SU-DHL-6 (cell line): ENCODE measurements around the gene NCBP1.

Source experiments
- H2AFZ ChIP-seq: fragments of 200-600 bp; sonication (generic); 2 replicates; pipeline ENCODE4 v1.6.1; 2014; ENCODE audit warnings: low read depth, mild to moderate bottlenecking, moderate library complexity, mixed read lengths, antibody characterized with exemption, low read length; ENCODE audit not compliant: severe bottlenecking
- H3F3A ChIP-seq: fragments of 200-600 bp; shearing (Covaris generic); 2 replicates; pipeline ENCODE4 v1.6.0; 2016; ENCODE audit warnings: antibody characterized with exemption, mild to moderate bottlenecking; ENCODE audit not compliant: insufficient read depth
- H3K27ac ChIP-seq: fragments of 200-600 bp; sonication (generic); 2 replicates; pipeline ENCODE4 v1.5.1; 2016; ENCODE audit warnings: low read depth, mild to moderate bottlenecking, low read length, moderate library complexity, mixed read lengths
- H3K27me3 ChIP-seq: fragments of 200-600 bp; sonication (generic), shearing (Covaris generic); 2 replicates; pipeline ENCODE4 v1.6.0; 2014; ENCODE audit warnings: mild to moderate bottlenecking, low read length
- H3K36me3 ChIP-seq: fragments of 200-600 bp; sonication (generic); 2 replicates; pipeline ENCODE4 v1.6.1; 2014; ENCODE audit warnings: mild to moderate bottlenecking, low read length, mixed read lengths
- H3K4me2 ChIP-seq: fragments of 300-600, 200-600 bp; shearing (Covaris generic), sonication (generic); 2 replicates; pipeline ENCODE4 v1.6.0; 2014; ENCODE audit warnings: low read length, low read depth, mild to moderate bottlenecking; ENCODE audit not compliant: poor library complexity, severe bottlenecking
- H3K4me3 ChIP-seq: fragments of 200-600 bp; sonication (generic); 2 replicates; pipeline ENCODE4 v1.5.1; 2014; ENCODE audit warnings: antibody characterized with exemption, low read length, mild to moderate bottlenecking, mixed read lengths; ENCODE audit not compliant: insufficient read depth, poor library complexity, severe bottlenecking
- H3K79me2 ChIP-seq: fragments of 200-600 bp; sonication (generic); 2 replicates; pipeline ENCODE4 v1.6.1; 2014; ENCODE audit warnings: mild to moderate bottlenecking, low read length, moderate library complexity; ENCODE audit not compliant: insufficient read depth
- H3K9ac ChIP-seq: fragments of 200-600 bp; sonication (generic); 2 replicates; pipeline ENCODE4 v1.7.0; 2014; ENCODE audit warnings: mild to moderate bottlenecking, low read length
- H3K9me2 ChIP-seq: fragments of 200-600 bp; sonication (generic); replicated peaks from 2 replicates; pipeline ENCODE4 v1.6.1; 2014; ENCODE audit warnings: low read length; ENCODE audit not compliant: insufficient read depth
- H3K9me3 ChIP-seq: fragments of 200-600 bp; sonication (generic); 2 replicates; pipeline ENCODE4 v1.6.1; 2014; ENCODE audit warnings: low read length, mixed read lengths; ENCODE audit not compliant: insufficient read depth
- H4K20me1 ChIP-seq: fragments of 200-600 bp; sonication (generic); 2 replicates; pipeline ENCODE4 v1.6.1; 2014; ENCODE audit warnings: low read depth, mild to moderate bottlenecking, antibody characterized with exemption, low read length, moderate library complexity, mixed read lengths
- EZH2phosphoT487 ChIP-seq: fragments of 200-600 bp; sonication (generic), shearing (Covaris generic); conservative IDR thresholded peaks from 2 replicates; pipeline ENCODE4 v1.6.1; 2018; ENCODE audit warnings: mild to moderate bottlenecking, antibody characterized with exemption, low read length, moderate library complexity, mixed read lengths
- TF ChIP-seq, protein P1 (sequence below): fragments of 200-600 bp; sonication (generic); IDR thresholded peaks from one replicate; pipeline ENCODE4 v1.5.1; 2017; ENCODE audit warnings: antibody characterized with exemption, mild to moderate bottlenecking, low read length, moderate library complexity; ENCODE audit not compliant: insufficient read depth, poor library complexity, severe bottlenecking

Gene NCBP1

GRCh38 chr9:97658707-97659106 is 25.1 kb downstream of the NCBP1 start:
- no peak overlapping the region for H2AFZ ChIP-seq
- TF ChIP-seq EZH2phosphoT487 = no peak
- TF ChIP-seq, protein P1, sequence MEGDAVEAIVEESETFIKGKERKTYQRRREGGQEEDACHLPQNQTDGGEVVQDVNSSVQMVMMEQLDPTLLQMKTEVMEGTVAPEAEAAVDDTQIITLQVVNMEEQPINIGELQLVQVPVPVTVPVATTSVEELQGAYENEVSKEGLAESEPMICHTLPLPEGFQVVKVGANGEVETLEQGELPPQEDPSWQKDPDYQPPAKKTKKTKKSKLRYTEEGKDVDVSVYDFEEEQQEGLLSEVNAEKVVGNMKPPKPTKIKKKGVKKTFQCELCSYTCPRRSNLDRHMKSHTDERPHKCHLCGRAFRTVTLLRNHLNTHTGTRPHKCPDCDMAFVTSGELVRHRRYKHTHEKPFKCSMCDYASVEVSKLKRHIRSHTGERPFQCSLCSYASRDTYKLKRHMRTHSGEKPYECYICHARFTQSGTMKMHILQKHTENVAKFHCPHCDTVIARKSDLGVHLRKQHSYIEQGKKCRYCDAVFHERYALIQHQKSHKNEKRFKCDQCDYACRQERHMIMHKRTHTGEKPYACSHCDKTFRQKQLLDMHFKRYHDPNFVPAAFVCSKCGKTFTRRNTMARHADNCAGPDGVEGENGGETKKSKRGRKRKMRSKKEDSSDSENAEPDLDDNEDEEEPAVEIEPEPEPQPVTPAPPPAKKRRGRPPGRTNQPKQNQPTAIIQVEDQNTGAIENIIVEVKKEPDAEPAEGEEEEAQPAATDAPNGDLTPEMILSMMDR = no peak
- H3K36me3 ChIP-seq = peaks cover 72% of the 10 kb centered on the region

DNA sequence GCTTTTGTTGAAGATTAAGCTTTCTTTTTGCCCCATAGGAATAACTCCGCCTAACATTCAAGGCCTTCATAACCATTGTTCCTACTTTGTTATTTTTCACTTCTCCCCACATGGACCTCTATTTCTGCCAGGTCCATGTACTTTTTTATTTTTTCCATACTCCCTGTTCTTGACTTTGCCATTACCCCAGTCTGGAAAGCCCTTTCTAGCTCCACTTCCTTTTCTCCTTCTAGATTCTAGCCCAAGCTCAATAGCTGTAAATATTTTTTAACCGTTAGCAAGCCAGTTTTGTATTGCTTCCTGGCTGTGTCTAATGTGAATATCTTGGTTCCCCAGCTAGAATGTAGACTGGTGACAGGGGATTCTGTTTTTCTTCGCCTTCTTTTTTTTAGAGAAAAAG is 26.1 kb downstream of the NCBP1 start:
- Histone ChIP-seq H3F3A (no peaks in the 10 kb centered on the region), H3K9ac (no peak overlapping the region), H3K4me3 (no peak overlapping the region), H4K20me1 (no peaks in the 10 kb centered on the region), H3K36me3 (peaks cover 70% of the 10 kb centered on the region), H2AFZ (no peak overlapping the region), H3K79me2 (no peaks in the 10 kb centered on the region), H3K9me3 (no peaks in the 10 kb centered on the region), H3K4me2 (no peak overlapping the region), H3K27ac (no peak overlapping the region), H3K27me3 (no peaks in the 10 kb centered on the region), H3K9me2 (no peaks in the 10 kb centered on the region)
- TF ChIP-seq, protein P1 = no peak
- no peak for TF ChIP-seq EZH2phosphoT487

More at GRCh38 chr9:97658707-97659106, 25.1 kb downstream of the NCBP1 start:
- Histone ChIP-seq H3K27me3 (no peaks in the 10 kb centered on the region), H3K79me2 (no peaks in the 10 kb centered on the region), H3K4me2 (no peak overlapping the region), H4K20me1 (no peaks in the 10 kb centered on the region), H3K27ac (no peak overlapping the region), H3K4me3 (no peak overlapping the region), H3K9ac (no peak overlapping the region), H3K9me2 (no peaks in the 10 kb centered on the region), H3K9me3 (no peaks in the 10 kb centered on the region), H3F3A (no peaks in the 10 kb centered on the region)

DNA sequence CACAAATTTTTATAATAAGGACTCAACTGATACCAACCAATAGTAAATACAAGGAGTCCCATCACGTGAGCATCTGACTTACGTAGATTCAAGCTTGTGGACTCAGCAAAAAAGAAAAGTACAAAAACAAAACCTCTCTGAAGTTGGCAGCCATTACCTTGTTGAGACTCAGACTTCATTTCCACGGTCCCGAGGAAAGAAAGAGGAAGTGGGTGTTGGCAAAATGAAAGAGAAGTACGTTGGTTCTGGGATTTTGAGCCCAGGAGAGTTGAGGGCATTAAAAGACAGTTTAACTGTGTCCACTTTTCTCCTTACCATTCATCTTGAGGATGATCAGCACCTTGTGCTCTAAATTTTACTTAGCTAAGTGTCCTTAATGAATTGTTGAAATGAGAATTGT is 26.7 kb downstream of the NCBP1 start:
- Histone ChIP-seq H3K27me3 (no peaks in the 10 kb centered on the region), H3F3A (no peaks in the 10 kb centered on the region), H2AFZ (no peak overlapping the region), H3K79me2 (no peaks in the 10 kb centered on the region), H4K20me1 (no peaks in the 10 kb centered on the region), H3K9ac (no peak overlapping the region), H3K27ac (no peak overlapping the region), H3K9me2 (no peaks in the 10 kb centered on the region), H3K9me3 (no peaks in the 10 kb centered on the region), H3K4me3 (no peak overlapping the region), H3K36me3 (peaks cover 70% of the 10 kb centered on the region), H3K4me2 (no peak overlapping the region)
- TF ChIP-seq EZH2phosphoT487 = no peak
- TF ChIP-seq, protein P1 = no peak

DNA sequence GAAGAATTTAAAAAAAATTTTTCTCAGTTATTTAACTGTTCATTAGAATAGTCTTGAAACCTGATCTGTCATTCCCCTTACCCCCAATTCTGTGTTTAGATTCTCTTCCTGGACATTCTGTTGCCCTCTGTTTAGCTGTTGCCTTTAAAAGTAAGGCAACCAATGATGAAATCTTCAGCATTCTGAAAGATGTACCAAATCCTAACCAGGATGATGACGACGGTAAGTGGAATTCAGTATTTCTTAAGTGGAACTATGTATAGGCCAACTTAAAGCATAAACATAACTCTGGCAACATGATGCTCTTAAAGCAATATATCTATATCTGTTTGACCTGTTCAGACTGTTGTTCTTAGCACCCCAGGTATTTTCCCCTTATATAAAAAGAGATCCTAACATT is 27.2 kb downstream of the NCBP1 start:
- H3K4me2 ChIP-seq = no peak overlapping the region
- H3K9ac ChIP-seq = no peak overlapping the region
- H3K9me3 ChIP-seq = no peaks in the 10 kb centered on the region
- H3F3A ChIP-seq = no peaks in the 10 kb centered on the region
- no peaks in the 10 kb centered on the region for H3K79me2 ChIP-seq
- no peak for TF ChIP-seq EZH2phosphoT487
- TF ChIP-seq, protein P1 = no peak
- no peak overlapping the region for H3K27ac ChIP-seq
- no peaks in the 10 kb centered on the region for H3K27me3 ChIP-seq
- H3K4me3 ChIP-seq = no peak overlapping the region
- no peaks in the 10 kb centered on the region for H4K20me1 ChIP-seq
- H3K9me2 ChIP-seq = no peaks in the 10 kb centered on the region
- H2AFZ ChIP-seq = no peak overlapping the region
- H3K36me3 ChIP-seq = peaks cover 67% of the 10 kb centered on the region
